Measurements from ENCODE around the gene MBNL1.
"Not testable (repeated sequence)": the region's sequence is repeated elsewhere in the genome, so short reads cannot be mapped to it uniquely, and the experiment has no call there.

Gene MBNL1

GRCh38 chr3:152360966-152361365 is 92.2 kb downstream of the MBNL1 start:
- DNase-seq (ENCODE audit: extremely low spot score) = no peak
- no peak for TF ChIP-seq CTCF (IDR thresholded peaks at IDR 0.05; ENCODE audit: control extremely low read depth, extremely low read depth, low read depth, missing control alignments)
- POLR2A ChIA-PET = no interaction called here
- CTCF ChIA-PET = interaction anchor here (2.0 to 7.9 kb wide), 2 partner anchors 15 to 30 kb away, joined by 4 to 58 read pairs; no protein-coding TSS in a partner anchor

- ChIA-PET POLR2A (no interaction called here), CTCF (interaction anchor here (1.0 to 7.9 kb wide), 3 partner anchors 14 to 30 kb away, joined by 3 to 58 read pairs (median 4); no protein-coding TSS in a partner anchor)
- no peak for DNase-seq (ENCODE audit: extremely low spot score)
- TF ChIP-seq CTCF (IDR thresholded peaks at IDR 0.05; ENCODE audit: control extremely low read depth, extremely low read depth, low read depth, missing control alignments) = no peak
Observed at GRCh38 chr3:152362086-152362485, 93.4 kb downstream of the MBNL1 start.

GRCh38 chr3:152364237-152364636 is 95.5 kb downstream of the MBNL1 start:
- no peak for DNase-seq (ENCODE audit: extremely low spot score)
- POLR2A ChIA-PET = interaction anchor here (0.8 kb wide), 1 partner anchor 12 kb away, joined by 3 read pairs; no protein-coding TSS in a partner anchor
- no peak for TF ChIP-seq CTCF (IDR thresholded peaks at IDR 0.05; ENCODE audit: control extremely low read depth, extremely low read depth, low read depth, missing control alignments)
- CTCF ChIA-PET = interaction anchor here (1.2 to 7.9 kb wide), 6 partner anchors 12 to 47 kb away, joined by 3 to 58 read pairs (median 5); no protein-coding TSS in a partner anchor

GRCh38 chr3:152365126-152365525 is 96.4 kb downstream of the MBNL1 start:
- CTCF ChIA-PET = interaction anchor here (1.3 to 7.9 kb wide), 4 partner anchors 11 to 47 kb away, joined by 5 to 58 read pairs (median 7); no protein-coding TSS in a partner anchor
- POLR2A ChIA-PET = interaction anchor here (0.8 kb wide), 1 partner anchor 11 kb away, joined by 3 read pairs; no protein-coding TSS in a partner anchor
- no peak for DNase-seq (ENCODE audit: extremely low spot score)
- no peak for TF ChIP-seq CTCF (IDR thresholded peaks at IDR 0.05; ENCODE audit: control extremely low read depth, extremely low read depth, low read depth, missing control alignments)

GRCh38 chr3:152365766-152366593 is 97.3 kb downstream of the MBNL1 start:
- POLR2A ChIA-PET = no interaction called here
- no peak for TF ChIP-seq CTCF (IDR thresholded peaks at IDR 0.05; ENCODE audit: control extremely low read depth, extremely low read depth, low read depth, missing control alignments)
- CTCF ChIA-PET = interaction anchor here (0.8 to 7.9 kb wide), 5 partner anchors 10 to 48 kb away, joined by 3 to 58 read pairs (median 6); no protein-coding TSS in a partner anchor
- no peak for DNase-seq (ENCODE audit: extremely low spot score)

GRCh38 chr3:152367192-152367591 is 98.5 kb downstream of the MBNL1 start:
- CTCF ChIA-PET = interaction anchor here (1.7 kb wide), 1 partner anchor 21 kb away, joined by 6 read pairs; no protein-coding TSS in a partner anchor
- DNase-seq (ENCODE audit: extremely low spot score); POLR2A ChIA-PET: not testable (repeated sequence)

- POLR2A ChIA-PET; DNase-seq (ENCODE audit: extremely low spot score): not testable (repeated sequence)
- CTCF ChIA-PET = interaction anchor here (1.1 to 7.5 kb wide), 4 partner anchors 9 to 36 kb away, joined by 3 to 58 read pairs (median 5); no protein-coding TSS in a partner anchor
Observed at GRCh38 chr3:152372633-152373032, 103.9 kb downstream of the MBNL1 start.
